ENCODE results near the gene OXA1L.
"Not testable (repeated sequence)": the region's sequence is repeated elsewhere in the genome, so short reads cannot be mapped to it uniquely, and the experiment has no call there.

Gene OXA1L

GRCh38 chr14:22752422-22752821, 14.1 kb upstream of the OXA1L start:
- DNase-seq (ENCODE audit: extremely low read depth, low read depth): no peak
- no peak for TF ChIP-seq CTCF (IDR thresholded peaks at IDR 0.05; ENCODE audit: low read depth, low read length)

- DNase-seq (ENCODE audit: extremely low read depth, low read depth): no peak
- no peak for TF ChIP-seq CTCF (IDR thresholded peaks at IDR 0.05; ENCODE audit: low read depth, low read length)
Measured at GRCh38 chr14:22753586-22753985, 12.9 kb upstream of the OXA1L start.

- DNase-seq (ENCODE audit: extremely low read depth, low read depth): not testable (repeated sequence)
Measured at GRCh38 chr14:22757972-22758650, 8.4 kb upstream of the OXA1L start.

GRCh38 chr14:22761734-22762133, 4.8 kb upstream of the OXA1L start:
- TF ChIP-seq CTCF (IDR thresholded peaks at IDR 0.05; ENCODE audit: low read depth, low read length): no peak
- DNase-seq (ENCODE audit: extremely low read depth, low read depth): no peak

GRCh38 chr14:22764382-22764781, 2.1 kb upstream of the OXA1L start:
- no peak for DNase-seq (ENCODE audit: extremely low read depth, low read depth)
- TF ChIP-seq CTCF (IDR thresholded peaks at IDR 0.05; ENCODE audit: low read depth, low read length): no peak

GRCh38 chr14:22767323-22767589, 768 bp downstream of the OXA1L start:
- TF ChIP-seq CTCF (IDR thresholded peaks at IDR 0.05; ENCODE audit: low read depth, low read length): no peak

GRCh38 chr14:22768947-22769346, 2.5 kb downstream of the OXA1L start:
- TF ChIP-seq CTCF (IDR thresholded peaks at IDR 0.05; ENCODE audit: low read depth, low read length): no peak
- DNase-seq (ENCODE audit: extremely low read depth, low read depth): no peak

More at GRCh38 chr14:22767323-22767589, 768 bp downstream of the OXA1L start:
- DNase-seq (ENCODE audit: extremely low read depth, low read depth): no peak

- no peak for TF ChIP-seq CTCF (IDR thresholded peaks at IDR 0.05; ENCODE audit: low read depth, low read length)
- DNase-seq (ENCODE audit: extremely low read depth, low read depth): no peak
Measured at GRCh38 chr14:22769369-22769768, 2.9 kb downstream of the OXA1L start.

All from AG09319 (cell line).